NT2/D1 (cell line): ENCODE measurements around the gene COG1.
"Not testable (repeated sequence)": the region's sequence is repeated elsewhere in the genome, so short reads cannot be mapped to it uniquely, and the experiment has no call there.

Experiments
- SUZ12 ChIP-seq: IDR thresholded peaks from 2 replicates; pipeline ENCODE4 v1.6.1; 2011; ENCODE audit not compliant: insufficient read length, insufficient read depth; ENCODE audit errors: extremely low read depth
- YY1 ChIP-seq: IDR thresholded peaks from 2 replicates; pipeline ENCODE4 v1.6.1; 2011; ENCODE audit not compliant: insufficient read length, insufficient read depth

- TF ChIP-seq SUZ12, YY1: not testable (repeated sequence)
Observed at GRCh38 chr17:73144209-73144608, 48.6 kb upstream of the COG1 start.
